ENCODE data around the gene TMEM229B.

DNA sequence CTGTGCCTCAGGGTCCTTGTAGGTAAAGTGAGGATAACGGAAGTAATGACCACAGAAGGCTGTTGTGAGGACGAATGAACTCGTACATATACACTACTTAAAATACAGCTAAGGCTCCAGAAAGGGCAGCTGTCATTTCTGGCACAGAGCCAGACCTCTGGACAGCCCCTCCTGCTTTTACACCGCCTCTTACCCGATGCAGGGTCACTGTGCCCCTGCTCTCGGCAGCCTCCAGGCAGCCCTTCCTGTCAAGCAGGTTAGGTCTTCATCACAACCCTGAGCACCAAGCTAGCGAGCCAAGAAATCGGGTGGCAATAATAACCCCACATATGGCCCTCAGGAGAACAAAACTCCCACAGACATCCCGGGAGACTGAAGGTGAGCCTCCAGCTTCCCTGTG is 8.5 kb downstream of the TMEM229B start:
- TF ChIP-seq, protein P1, sequence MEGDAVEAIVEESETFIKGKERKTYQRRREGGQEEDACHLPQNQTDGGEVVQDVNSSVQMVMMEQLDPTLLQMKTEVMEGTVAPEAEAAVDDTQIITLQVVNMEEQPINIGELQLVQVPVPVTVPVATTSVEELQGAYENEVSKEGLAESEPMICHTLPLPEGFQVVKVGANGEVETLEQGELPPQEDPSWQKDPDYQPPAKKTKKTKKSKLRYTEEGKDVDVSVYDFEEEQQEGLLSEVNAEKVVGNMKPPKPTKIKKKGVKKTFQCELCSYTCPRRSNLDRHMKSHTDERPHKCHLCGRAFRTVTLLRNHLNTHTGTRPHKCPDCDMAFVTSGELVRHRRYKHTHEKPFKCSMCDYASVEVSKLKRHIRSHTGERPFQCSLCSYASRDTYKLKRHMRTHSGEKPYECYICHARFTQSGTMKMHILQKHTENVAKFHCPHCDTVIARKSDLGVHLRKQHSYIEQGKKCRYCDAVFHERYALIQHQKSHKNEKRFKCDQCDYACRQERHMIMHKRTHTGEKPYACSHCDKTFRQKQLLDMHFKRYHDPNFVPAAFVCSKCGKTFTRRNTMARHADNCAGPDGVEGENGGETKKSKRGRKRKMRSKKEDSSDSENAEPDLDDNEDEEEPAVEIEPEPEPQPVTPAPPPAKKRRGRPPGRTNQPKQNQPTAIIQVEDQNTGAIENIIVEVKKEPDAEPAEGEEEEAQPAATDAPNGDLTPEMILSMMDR (IDR thresholded peaks at IDR 0.05): no peak
- TF ChIP-seq POLR2A (IDR thresholded peaks at IDR 0.05): no peak

All from vagina (tissue), 2 donors.